T-helper 1 cell treated with Interleukin-12 subunit alpha and Interleukin-12 subunit beta and Interleukin-4 antibody, amounts not matched to agents 30 μg/mL and 1 μg/mL, for 36 hours (primary cell): ENCODE data around the gene CACNA1G.
A peak's percentile ranks its signal among the peaks of the same experiment; 100 is the strongest.

ENCODE experiments used
- H3K27ac Mint-ChIP-seq: one replicate; pipeline ENCODE4 v1.8.0; 2021; ENCODE audit warnings: mild to moderate bottlenecking, mixed read lengths
- H3K27me3 Mint-ChIP-seq: one replicate; pipeline ENCODE4 v1.8.0; 2021; ENCODE audit warnings: low read depth, mixed read lengths
- H3K36me3 Mint-ChIP-seq: one replicate; pipeline ENCODE4 v1.8.0; 2021; ENCODE audit warnings: low read depth, mixed read lengths
- H3K4me1 Mint-ChIP-seq: one replicate; pipeline ENCODE4 v1.8.0; 2021; ENCODE audit warnings: low read depth, mixed read lengths
- H3K4me3 Mint-ChIP-seq: one replicate; pipeline ENCODE4 v1.8.0; 2021; ENCODE audit warnings: mild to moderate bottlenecking, moderate library complexity, mixed read lengths
- H3K9me3 Mint-ChIP-seq: one replicate; pipeline ENCODE4 v1.8.0; 2021; ENCODE audit warnings: mixed read lengths

CACNA1G gene

DNA sequence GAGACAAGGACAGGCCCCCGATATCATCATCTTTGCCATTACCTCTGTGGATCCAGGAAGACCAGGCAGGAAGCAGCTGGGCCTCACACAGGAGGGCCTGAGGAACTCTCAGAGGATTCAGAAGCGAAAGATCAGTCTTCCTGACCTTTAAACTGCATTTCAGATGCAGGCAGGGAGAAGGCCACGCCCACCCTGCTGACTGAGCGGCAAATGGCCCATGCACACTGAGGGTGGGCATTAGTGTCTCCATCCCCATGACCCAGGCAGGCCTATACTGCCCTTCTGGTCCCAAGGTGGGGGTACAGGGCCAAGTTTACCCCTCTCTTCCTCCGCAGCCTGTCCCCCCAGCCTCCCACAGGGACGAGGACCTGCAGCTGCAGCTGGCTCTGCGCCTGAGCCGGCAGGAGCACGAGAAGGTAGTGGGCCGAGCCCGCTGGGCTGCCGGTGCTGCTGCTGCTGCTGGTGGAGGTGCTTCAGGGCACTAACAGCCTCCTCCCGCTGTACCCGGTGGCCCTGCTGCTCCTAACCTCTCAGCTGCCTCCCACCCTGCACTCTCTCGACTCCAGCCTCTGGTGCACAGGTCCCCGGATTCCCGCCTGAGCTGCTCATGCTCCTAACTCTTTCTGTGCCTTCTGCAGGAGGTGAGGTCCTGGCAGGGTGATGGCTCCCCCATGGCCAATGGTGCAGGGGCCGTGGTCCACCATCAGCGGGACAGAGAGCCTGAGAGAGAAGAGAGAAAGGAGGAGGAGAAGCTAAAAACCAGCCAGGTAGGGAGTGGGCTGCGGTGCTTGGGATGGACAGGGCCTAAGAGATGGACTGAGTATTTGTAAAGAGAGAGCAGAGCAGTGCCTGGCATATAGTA, 21.7 kb upstream of the CACNA1G start:
- Mint-ChIP-seq H3K27me3 (peaks cover 19% of the 10 kb centered on the region), H3K27ac (no peak overlapping the region), H3K9me3 (no peaks in the 10 kb centered on the region), H3K36me3 (no peaks in the 10 kb centered on the region), H3K4me3 (no peak overlapping the region), H3K4me1 (peaks cover 9% of the 10 kb centered on the region)

DNA sequence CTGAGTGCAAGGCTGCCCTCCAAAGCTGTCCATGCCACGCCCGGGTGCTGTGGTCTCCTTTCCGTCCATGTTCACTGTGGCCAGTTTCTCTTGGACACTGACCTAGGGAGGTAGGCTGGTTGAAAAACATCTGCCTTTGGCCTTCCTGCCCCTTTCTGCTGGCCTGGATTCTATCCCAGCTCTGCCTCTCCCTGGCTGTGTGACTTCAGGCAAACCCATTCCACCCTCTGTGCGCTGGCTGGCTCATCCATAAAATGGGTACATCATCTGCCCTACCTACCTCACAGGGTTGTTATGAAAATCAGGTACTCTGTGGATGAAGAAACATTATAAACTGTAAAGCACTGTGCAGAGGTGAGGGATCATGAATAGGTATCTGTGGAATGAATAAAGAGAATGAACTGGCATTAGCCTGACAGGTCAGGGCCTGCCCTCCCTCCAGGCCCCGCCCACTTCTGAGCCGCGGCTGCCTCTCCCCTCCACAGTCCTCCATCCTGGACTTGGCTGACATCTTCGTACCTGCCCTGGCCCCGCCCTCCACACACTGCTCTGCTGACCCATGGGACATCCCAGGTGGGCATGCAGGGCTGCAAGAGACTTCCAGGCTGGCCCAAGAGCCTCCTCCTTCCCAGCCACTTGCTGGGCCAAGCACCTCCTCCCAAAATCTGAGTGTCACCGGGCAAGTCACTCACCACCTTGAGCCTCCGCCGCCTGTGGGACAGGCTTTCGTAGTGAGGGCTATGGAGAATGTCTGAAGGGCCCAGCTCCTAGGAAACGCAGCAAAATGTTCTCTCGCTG, 20.6 kb upstream of the CACNA1G start:
- no peaks in the 10 kb centered on the region for H3K36me3 Mint-ChIP-seq
- peaks cover 17% of the 10 kb centered on the region for H3K27me3 Mint-ChIP-seq
- H3K9me3 Mint-ChIP-seq, result no peaks in the 10 kb centered on the region
- peaks cover 9% of the 10 kb centered on the region for H3K4me1 Mint-ChIP-seq
- H3K27ac Mint-ChIP-seq, result no peak overlapping the region
- no peak overlapping the region for H3K4me3 Mint-ChIP-seq

GRCh38 chr17:50540560-50541401, 19.7 kb upstream of the CACNA1G start:
- no peaks in the 10 kb centered on the region for H3K36me3 Mint-ChIP-seq
- H3K4me3 Mint-ChIP-seq, result no peak overlapping the region
- H3K4me1 Mint-ChIP-seq, result peaks cover 9% of the 10 kb centered on the region
- H3K9me3 Mint-ChIP-seq, result no peaks in the 10 kb centered on the region
- H3K27me3 Mint-ChIP-seq, result peaks cover 17% of the 10 kb centered on the region
- no peak overlapping the region for H3K27ac Mint-ChIP-seq

GRCh38 chr17:50541402-50541715, 19.2 kb upstream of the CACNA1G start:
- Mint-ChIP-seq H3K9me3 (no peaks in the 10 kb centered on the region), H3K27ac (no peak overlapping the region), H3K27me3 (peaks cover 20% of the 10 kb centered on the region), H3K36me3 (no peaks in the 10 kb centered on the region), H3K4me3 (peak overlapping the region; percentile 85), H3K4me1 (peaks cover 11% of the 10 kb centered on the region)

GRCh38 chr17:50541716-50542688, 18.5 kb upstream of the CACNA1G start:
- Mint-ChIP-seq H3K4me1 (peaks cover 15% of the 10 kb centered on the region), H3K27me3 (peaks cover 21% of the 10 kb centered on the region), H3K27ac (peak overlapping the region; percentile 49), H3K4me3 (peak overlapping the region; percentile 85), H3K36me3 (no peaks in the 10 kb centered on the region), H3K9me3 (no peaks in the 10 kb centered on the region)

DNA sequence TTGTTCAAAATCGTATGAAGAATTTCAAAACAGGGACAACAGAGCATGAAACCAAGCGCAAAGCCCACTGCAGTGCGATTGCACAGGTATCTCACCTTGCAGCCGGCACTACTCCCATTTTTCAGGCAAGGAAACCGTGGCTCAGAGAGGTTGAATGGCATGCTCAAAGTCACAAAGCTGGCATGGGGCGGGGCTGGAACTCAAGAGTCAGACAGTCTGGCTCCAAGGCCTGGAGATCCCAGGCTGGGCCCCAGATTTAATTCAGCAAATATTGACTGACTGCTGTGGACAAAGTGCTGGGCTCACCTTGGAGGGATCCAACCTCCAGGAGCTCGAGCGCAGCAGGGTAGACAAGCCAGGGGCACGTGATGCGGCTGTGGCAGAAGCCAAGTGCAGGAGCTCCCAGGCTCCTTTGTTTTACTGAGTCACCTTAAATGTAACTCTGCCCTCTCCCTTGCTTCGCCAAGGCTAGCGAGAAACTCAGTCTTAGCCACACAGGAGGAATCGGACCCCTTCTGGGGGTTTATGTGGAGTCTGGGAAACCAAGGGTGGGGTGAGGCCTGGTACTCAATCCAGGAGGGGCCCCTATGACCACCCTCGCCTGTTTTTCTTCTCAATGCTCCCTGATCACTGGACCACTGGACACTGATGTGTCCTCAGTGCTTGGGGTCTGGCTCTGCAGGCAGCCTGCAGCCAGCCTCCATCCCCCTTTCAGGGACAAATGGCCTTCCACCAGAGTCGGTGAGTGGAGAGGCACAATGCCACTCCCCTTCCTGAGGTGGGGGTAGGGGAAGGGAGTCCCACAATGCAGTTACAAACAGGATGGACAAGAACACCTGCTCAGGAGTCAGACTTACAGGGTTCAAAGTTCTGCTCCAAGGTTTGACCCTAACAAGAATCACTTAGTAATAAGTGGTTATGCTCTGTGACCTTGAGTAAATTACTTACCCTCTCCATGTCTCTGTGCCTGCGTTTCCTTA, 17.4 kb upstream of the CACNA1G start:
- Mint-ChIP-seq H3K36me3 (no peaks in the 10 kb centered on the region), H3K4me1 (peaks cover 15% of the 10 kb centered on the region), H3K4me3 (peak overlapping the region; percentile 85), H3K27me3 (peaks cover 21% of the 10 kb centered on the region), H3K27ac (no peak overlapping the region), H3K9me3 (no peaks in the 10 kb centered on the region)

DNA sequence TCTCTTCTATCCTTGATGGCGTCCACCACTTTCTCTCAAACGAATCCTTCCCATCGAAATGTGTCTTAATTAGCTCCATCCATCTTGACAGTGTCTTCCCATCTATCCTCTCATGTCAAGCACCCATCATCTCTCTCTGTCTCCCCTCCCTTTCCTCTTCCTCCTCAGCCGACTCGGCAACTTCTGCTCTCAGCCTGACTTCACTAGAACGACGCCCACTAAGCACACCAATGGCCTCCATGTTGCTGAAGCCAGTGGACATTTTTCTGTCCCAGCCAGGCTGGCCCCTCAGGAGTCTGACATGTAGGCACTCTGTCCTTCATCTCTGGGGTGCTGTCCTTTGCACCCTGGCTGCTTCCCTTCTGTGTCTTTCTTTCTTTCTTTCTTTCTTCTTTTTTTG, 16.0 kb upstream of the CACNA1G start:
- Mint-ChIP-seq H3K27ac (no peak overlapping the region), H3K4me3 (peak overlapping the region; percentile 1)

DNA sequence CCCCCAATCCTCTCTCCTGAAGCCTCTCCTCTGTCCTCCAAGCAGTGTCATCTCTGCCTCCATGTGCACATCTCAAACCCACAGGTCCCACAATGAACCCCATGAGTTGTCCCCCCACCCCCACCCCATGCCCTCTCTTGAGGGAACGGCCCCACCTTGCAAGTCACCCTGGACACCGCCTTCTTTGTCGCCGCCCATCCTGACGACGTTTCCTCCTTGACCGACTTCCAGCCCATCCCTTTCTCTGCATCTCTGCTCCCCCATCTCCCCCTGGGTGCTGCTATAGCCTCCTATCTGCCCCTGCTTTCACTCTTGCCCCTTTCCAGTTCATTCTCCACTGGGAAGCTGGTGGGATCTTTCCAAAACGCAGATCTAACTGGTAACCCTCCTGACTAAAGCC, 15.2 kb upstream of the CACNA1G start:
- Mint-ChIP-seq H3K9me3 (no peaks in the 10 kb centered on the region), H3K36me3 (no peaks in the 10 kb centered on the region), H3K27ac (no peak overlapping the region), H3K27me3 (peaks cover 21% of the 10 kb centered on the region), H3K4me1 (peaks cover 15% of the 10 kb centered on the region), H3K4me3 (no peak overlapping the region)

More for the DNA sequence above, 16.0 kb upstream of the CACNA1G start:
- H3K36me3 Mint-ChIP-seq, result no peaks in the 10 kb centered on the region
- H3K9me3 Mint-ChIP-seq, result no peaks in the 10 kb centered on the region
- peaks cover 15% of the 10 kb centered on the region for H3K4me1 Mint-ChIP-seq
- H3K27me3 Mint-ChIP-seq, result peaks cover 21% of the 10 kb centered on the region

- H3K4me3 Mint-ChIP-seq, result peak overlapping the region; percentile 67
- H3K36me3 Mint-ChIP-seq, result no peaks in the 10 kb centered on the region
- peaks cover 21% of the 10 kb centered on the region for H3K27me3 Mint-ChIP-seq
- no peaks in the 10 kb centered on the region for H3K9me3 Mint-ChIP-seq
- peak overlapping the region; percentile 11 for H3K27ac Mint-ChIP-seq
- H3K4me1 Mint-ChIP-seq, result peaks cover 14% of the 10 kb centered on the region
Measured at GRCh38 chr17:50546701-50547034, 13.8 kb upstream of the CACNA1G start.

DNA sequence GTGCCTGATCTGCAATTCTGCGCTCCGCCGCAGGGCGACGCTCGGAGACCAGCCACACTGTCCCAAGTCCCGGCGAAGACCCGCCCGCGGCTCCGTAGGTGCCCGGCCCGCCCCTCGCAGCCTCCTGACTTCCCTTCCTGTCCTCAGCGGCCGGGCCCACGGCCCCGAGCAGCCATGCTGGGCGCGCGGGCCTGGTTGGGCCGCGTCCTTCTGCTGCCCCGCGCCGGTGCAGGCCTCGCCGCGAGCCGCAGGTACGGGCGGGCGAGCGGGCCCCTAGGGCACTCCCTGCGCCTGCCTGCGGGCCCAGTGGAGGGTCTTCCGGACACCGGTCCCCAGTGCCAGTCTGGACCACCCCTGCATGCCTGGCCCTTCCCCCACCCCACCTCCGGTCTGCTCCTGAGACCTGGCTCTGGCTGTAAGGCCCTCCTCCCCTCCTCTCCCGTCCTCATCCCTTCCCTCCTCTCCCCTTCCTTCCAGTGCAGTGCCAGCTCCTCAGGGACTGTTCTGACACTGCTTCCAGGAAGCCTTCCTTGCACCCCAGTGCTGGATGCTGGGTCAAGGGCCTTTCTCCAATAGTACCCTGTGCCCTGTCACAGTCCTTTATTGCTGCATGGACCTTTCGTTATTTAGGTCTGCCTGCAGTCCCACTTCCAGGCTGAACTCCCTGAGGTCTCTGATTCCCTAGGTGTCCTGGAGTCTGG, 13.3 kb upstream of the CACNA1G start, which contains the start of gene SPATA20:
Gene SPATA20 (plus strand): TSS at position 140 of the 701 bp plus-strand sequence. CDS start 35 bp downstream, at position 175.
- Mint-ChIP-seq H3K27ac (peak within 1 kb of the TSS; percentile 71), H3K4me3 (peak within 1 kb of the TSS; percentile 76), H3K4me1 (peaks cover 12% of the 10 kb centered on the region), H3K27me3 (peaks cover 21% of the 10 kb centered on the region), H3K36me3 (no peaks in the 10 kb centered on the region), H3K9me3 (no peaks in the 10 kb centered on the region)

DNA sequence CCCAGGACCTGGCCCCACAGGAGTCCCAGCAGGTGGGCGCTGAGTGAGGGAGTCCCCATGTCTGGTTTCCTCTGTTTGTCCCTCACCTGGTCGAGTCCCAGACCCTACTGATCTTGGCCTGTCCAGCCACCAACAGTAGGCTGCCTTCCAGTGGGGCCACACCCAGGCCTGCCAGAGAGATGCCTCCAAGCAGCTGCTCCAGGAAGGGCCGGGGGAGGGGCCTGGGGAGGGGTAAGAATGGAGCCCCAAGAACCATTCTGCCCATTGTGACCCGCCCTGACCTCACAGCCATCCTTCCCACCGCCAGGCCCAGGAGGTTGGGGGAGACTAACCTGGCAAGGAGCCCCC, 12.8 kb upstream of the CACNA1G start:
- H3K4me1 Mint-ChIP-seq, result peaks cover 6% of the 10 kb centered on the region
- H3K4me3 Mint-ChIP-seq, result peak overlapping the region; percentile 76
- no peaks in the 10 kb centered on the region for H3K36me3 Mint-ChIP-seq
- no peaks in the 10 kb centered on the region for H3K9me3 Mint-ChIP-seq
- H3K27me3 Mint-ChIP-seq, result peaks cover 21% of the 10 kb centered on the region
- H3K27ac Mint-ChIP-seq, result no peak overlapping the region

DNA sequence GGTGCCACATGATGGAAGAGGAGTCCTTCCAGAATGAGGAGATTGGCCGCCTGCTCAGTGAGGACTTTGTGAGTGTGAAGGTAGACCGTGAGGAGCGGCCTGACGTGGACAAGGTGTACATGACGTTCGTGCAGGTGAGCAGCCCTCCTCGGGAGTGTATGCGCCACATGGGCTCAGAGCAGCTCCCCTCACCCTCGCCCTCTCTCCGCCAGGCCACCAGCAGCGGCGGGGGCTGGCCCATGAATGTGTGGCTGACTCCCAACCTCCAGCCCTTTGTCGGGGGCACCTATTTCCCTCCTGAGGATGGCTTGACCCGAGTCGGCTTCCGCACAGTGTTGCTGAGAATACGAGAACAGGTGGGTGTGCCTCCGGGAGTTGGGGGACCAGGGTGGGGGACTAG, 11.7 kb upstream of the CACNA1G start:
- peaks cover 21% of the 10 kb centered on the region for H3K27me3 Mint-ChIP-seq
- no peaks in the 10 kb centered on the region for H3K9me3 Mint-ChIP-seq
- no peaks in the 10 kb centered on the region for H3K36me3 Mint-ChIP-seq
- H3K4me1 Mint-ChIP-seq, result peaks cover 6% of the 10 kb centered on the region
- no peak overlapping the region for H3K27ac Mint-ChIP-seq
- peak overlapping the region; percentile 9 for H3K4me3 Mint-ChIP-seq
